GM10266 (cell line): ENCODE results near the gene NTS.
A peak's percentile ranks its signal among the peaks of the same experiment; 100 is the strongest.

ENCODE experiments used
- DNase-seq: peaks from one replicate; pipeline ENCODE4 v3.0.0; 2012; ENCODE audit errors: extremely low spot score
- CTCF ChIP-seq: IDR thresholded peaks from 2 replicates; pipeline ENCODE4 v1.5.1; 2012; ENCODE audit warnings: mild to moderate bottlenecking, low read depth; ENCODE audit not compliant: control insufficient read depth, insufficient read depth; ENCODE audit errors: missing control alignments

Gene NTS

GRCh38 chr12:85874031-85874461, at the start of gene NTS:
NTS (plus strand) TSS chr12:85874295; CDS start chr12:85874404, 109 bp downstream.
- no peak for TF ChIP-seq CTCF
- DNase-seq, result peak; percentile 7

- no peak for TF ChIP-seq CTCF
- DNase-seq, result no peak
Observed at GRCh38 chr12:85825746-85826145, 48.3 kb upstream of the NTS start.

- no peak for DNase-seq
- TF ChIP-seq CTCF, result no peak
Observed at GRCh38 chr12:85828576-85828975, 45.5 kb upstream of the NTS start.

GRCh38 chr12:85829391-85829790, 44.7 kb upstream of the NTS start:
- no peak for TF ChIP-seq CTCF
- DNase-seq, result no peak

GRCh38 chr12:85831327-85831990, 42.6 kb upstream of the NTS start:
- no peak for DNase-seq
- no peak for TF ChIP-seq CTCF

- DNase-seq, result no peak
- TF ChIP-seq CTCF, result no peak
Observed at GRCh38 chr12:85833579-85833978, 40.5 kb upstream of the NTS start.

- DNase-seq, result no peak
- TF ChIP-seq CTCF, result no peak
Observed at GRCh38 chr12:85834378-85834777, 39.7 kb upstream of the NTS start.
